Activated T-cell treated with anti-CD3 and anti-CD28 coated beads, Interleukin-2, amount 50 U/mL, for 1 hour (primary cell): ENCODE data around the gene ARHGAP31.

Source experiments
- DNase-seq: peaks from one replicate; pipeline ENCODE4 v3.0.0-alpha.2; 2020

Gene ARHGAP31

DNA sequence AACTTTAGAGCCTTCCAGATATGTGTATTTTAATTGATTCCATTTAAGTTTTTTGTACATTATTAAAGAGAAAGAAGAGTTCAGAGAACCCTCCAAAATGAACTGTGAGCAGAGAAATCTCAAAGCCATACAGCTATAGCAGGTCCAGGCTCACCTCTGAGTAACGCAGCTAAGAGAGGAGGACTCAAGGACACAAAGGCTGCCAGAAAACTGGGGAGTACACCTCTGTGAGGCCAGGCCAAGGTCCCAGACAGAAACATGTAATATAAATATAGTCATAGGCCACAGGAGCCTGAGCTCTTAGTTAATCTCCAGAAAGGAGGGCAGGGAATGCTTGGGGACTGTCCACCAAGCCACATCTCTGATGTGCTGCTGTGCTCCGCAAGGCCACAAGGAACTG, 102.7 kb downstream of the ARHGAP31 start:
- DNase-seq: no peak

DNA sequence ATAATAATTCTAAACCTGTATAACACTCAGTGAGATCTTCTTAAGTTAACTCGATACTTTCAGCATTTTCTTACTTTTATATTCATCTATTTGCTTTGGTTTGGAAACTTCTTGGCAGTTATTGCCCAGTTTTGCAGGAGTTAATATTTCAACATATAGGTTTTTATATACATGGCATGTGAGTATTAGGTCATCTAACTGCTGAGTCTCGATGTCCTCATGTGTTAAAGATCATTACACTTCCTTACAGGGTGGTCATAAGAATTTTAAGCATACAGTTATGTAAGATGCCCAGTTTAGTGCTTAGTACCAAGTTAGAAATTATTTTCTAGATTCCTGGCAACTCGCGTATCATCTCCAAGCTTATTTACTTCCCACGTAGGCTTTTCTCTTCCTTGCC, 106.3 kb downstream of the ARHGAP31 start:
- no peak for DNase-seq

DNA sequence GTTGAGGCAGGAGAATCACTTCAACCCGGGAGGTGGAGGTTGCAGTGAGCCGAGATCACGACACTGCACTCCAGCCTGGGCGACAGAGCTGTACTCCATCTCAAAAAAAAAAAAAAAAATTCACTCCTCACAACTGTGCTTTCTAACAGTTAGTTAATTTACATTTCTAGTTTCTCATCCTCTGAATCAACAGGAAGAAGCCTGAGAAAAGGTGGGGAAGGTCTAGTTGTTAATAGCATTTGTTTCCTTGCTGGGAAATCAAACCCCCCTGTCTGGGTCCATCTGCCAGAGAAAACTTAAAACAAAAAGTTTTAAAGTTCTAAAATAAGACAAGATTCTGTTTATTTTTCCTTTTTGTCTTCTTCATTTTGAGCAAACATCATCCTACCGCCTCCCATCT, 106.9 kb downstream of the ARHGAP31 start:
- DNase-seq: no peak

DNA sequence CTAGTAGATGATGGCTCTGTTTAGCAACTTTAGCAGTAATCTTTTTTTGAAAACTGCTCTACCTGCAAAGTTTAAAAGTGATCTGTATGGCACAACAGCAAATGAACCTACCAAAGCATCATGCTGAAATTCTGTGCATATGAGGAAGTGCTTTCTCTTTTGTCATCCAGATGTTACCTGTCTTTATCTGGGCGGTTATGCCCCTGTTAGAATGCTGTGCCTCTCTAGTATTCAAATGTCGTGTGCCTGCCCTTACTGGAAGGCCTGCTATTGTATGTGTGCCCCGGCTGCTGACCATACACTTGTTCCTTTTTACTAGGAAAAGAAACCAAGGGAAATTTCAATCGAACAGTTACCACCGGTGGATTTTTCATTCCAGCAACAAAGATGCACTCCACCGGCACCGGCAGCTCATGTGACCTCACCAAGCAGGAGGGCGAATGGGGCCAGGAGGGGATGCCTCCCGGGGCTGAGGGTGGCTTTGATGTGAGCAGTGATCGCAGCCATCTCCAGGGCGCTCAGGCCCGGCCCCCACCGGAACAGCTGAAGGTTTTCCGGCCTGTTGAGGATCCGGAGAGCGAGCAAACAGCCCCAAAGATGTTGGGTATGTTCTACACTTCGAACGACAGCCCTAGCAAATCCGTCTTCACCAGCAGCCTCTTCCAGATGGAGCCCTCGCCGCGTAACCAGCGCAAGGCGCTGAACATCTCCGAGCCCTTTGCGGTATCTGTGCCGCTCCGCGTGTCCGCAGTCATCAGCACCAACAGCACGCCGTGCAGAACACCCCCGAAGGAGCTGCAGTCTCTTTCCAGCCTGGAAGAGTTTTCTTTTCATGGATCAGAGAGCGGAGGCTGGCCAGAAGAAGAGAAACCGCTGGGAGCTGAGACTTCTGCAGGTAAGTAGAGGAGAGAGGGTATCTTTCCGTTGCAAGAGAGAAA, 107.6 kb downstream of the ARHGAP31 start:
- no peak for DNase-seq

DNA sequence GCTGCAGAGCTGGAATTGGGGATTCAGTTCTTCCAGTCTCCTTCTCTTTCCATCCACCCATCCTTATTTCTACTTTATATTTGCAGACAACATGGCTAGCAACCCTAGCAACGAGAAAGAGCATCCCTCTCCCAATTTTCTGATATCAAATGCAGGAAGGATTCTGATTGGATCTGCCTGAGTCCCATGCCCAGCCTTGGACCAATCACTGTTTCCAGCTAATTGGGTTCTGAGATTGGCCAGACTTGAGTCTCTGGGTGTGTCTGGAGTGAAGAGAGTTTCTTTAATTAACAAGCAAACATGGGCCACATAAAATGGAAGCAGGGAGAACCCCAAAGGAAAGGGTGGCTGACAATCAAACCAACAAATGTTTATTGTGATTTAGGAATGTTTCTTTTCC, 108.6 kb downstream of the ARHGAP31 start:
- no peak for DNase-seq

DNA sequence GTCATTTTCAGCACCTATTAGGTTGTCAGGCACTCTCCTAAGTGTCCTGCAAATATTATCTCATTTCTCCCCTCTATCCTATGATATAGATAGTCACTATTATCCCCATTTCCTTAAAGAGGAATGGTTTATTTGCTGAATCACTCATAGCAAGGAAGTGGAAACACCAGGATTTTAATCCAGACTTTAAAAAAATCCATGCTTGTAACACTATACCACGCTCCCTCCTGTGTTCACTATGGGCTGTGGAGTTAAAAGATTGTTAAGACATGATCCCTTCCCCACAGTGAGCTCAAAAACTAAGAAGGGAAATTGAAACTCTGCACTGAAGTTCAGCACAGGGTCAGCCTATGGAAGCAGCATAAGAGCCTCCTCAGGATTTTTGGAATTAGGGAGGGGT, 109.0 kb downstream of the ARHGAP31 start:
- no peak for DNase-seq

DNA sequence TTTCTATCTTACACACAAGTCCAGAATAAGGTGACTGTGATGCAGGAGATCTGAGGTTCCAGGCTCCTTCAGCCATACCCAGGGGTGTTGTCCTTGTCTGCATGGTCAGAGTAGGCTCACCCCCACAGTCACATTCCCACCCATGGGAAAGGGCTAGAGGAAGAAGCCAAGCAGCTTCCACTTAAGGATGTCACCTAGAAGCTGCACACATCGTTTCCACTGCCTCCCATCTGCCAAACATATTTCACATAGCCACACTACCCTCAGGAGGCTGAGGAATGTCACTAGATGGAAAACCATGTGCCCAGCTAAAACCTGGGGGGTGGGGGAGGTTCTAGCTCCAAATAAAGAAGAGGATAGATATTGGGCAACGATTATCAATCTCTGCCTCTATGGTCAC, 111.1 kb downstream of the ARHGAP31 start:
- DNase-seq: no peak

DNA sequence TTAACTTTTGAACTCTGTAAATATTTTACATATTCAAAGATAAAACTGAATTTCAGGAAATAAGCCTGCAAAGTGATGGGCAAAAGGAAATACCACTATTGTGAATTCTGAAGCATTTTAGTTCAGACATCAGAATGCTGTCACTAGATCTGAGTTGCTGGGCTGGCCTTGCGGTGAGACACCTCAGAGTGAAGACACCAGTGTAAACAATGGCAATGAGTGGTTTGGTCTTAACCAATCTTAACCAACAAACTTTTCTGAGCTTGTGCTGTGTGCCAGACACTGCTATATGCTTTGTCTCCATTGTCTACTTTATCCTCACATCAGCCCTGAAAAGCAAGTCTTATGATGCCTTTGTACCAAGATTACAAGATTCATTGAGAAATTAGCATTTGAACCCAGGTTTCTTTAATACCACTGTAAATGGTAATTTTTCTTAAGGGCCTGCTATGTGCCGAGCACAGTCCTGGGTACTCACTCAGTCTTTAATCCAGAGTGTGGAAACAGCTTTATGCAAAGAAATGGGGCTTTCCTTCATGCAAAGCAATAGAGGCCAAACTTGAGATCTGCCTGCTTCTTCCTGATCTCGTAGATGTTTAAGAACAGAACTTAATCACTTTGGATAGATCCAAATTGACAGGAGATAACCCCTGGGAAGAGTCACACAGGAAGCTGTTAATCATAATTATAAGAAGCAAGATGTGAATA, 114.2 kb downstream of the ARHGAP31 start:
- DNase-seq: no peak

DNA sequence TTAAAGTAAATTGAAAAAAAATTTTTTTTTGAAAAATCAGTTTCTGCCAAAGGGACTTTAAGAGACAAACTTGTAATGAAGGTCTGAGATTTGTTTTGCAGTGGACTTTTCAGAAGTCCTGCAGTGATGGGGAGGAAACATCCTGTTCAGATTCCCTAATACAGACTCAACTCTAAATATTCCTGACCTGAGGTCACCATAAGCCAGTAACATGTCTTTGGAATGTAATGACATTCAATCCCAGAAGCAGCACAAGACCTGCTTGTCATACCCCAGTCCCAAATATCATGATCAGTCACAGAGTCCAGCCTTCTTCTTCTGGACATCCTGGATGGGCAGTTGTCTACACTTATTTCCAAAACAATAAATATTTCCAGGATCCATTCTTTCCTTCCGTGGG, 115.7 kb downstream of the ARHGAP31 start:
- no peak for DNase-seq

DNA sequence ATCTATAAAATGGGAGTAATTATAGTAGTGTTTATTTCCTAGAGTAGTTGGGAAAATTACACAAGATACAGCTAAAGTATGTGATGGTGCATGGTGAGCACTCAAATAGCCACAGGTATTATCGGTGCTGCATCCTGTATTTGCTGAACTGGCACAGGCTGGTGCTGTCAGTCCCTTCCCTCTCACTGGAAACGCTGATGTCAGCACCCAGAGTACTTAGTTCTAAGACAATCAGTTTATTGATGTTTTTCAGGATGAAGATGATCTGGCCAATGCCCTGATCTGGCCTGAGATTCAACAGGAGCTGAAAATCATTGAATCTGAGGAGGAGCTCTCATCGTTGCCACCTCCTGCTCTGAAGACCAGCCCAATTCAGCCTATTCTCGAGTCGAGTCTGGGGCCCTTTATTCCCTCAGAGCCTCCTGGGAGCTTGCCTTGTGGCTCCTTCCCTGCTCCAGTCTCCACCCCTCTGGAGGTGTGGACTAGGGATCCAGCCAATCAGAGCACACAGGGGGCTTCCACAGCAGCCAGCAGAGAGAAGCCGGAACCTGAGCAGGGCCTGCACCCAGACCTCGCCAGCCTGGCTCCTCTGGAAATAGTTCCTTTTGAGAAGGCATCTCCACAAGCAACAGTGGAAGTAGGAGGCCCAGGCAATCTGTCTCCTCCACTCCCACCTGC, 119.6 kb downstream of the ARHGAP31 start:
- DNase-seq: no peak

DNA sequence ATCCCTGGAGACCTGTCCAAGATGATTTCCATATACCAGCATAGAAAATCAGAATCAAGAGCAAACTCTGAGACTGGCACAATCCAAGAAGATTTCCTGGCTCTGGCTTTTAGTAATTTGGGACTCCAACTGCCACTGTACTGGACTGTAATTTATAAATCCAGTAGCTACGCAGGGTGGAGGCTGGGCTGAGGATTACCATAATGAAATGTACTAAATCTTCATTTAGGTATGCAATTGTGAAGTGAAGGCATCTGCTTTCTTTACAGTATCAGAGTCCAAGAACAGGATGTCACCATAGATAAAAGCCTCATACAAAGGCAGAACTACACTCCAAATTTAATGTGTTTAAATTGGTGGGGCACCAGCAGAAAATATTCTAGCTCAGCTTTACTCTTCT, 122.7 kb downstream of the ARHGAP31 start:
- no peak for DNase-seq

DNA sequence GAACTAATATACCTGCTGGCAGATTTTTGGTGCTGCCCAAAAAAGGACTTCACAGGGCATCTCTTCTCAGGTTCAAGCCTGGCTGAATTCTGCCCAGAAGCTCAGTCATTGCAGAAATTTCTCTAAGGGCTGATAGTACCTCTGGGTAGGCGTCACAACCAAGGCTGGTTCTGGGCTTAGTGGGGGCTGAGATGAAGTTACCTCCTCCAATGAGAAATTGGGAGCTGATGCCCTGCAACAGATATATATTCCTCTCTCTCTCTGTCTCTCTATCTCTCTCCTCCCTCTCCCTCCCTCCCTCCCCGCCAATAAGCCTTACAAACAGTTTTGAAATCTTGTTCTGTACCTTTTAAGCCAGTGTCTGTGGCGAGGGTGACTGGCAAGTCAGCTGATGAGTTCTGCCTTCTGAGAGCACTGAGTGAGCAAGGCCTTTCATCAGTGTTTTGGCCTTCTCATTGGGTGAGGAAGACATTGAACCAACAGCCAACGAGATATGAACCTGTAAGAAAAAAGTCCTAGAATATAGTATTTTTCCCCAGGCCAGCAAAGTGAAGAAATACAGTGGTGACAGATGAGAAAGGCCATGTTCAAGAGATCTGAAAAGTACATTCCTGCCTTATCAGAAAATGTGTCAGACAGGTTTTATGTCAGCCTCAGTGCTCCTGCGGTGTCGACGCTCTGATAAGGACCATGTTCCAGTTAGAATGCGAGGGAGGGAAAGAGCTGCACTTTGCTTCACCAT, 123.8 kb downstream of the ARHGAP31 start:
- no peak for DNase-seq

DNA sequence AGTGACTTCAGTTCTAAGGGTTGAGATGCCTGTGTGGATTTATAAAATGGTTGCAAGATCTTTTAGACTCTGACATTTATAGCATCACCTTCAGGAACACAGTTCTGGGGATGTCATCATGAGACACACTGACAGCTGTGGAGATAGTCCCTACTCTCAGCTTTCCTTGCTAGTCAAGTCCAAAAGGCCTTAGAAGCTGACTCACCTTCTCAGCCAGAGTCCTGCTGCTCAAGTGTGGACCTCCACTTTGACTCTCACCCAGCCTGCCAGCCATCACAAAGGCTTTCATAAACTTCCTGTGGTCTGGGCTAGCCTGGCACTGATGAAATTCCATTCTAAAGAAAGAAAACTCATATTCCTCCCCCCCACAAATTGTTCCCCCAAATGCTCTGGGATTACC, 124.5 kb downstream of the ARHGAP31 start:
- DNase-seq: no peak

DNA sequence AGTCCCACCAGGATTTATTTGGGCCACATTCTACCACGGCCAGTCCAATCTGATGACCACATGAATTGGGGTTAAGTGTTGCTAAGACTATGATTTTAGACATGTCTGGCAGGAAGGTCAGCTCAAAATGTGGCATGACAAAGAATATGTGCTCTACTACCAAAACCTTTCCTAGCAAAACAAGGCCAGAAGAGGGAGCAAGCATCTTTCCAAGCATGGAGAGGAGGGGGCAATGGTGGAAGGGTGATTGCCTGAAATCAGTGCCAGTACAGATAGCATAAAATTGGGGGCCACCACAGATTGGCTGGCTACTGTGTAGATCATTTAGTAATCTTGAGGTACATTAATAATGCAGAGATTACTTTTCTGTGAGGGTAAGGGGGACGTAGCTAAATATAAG, 126.0 kb downstream of the ARHGAP31 start:
- no peak for DNase-seq

DNA sequence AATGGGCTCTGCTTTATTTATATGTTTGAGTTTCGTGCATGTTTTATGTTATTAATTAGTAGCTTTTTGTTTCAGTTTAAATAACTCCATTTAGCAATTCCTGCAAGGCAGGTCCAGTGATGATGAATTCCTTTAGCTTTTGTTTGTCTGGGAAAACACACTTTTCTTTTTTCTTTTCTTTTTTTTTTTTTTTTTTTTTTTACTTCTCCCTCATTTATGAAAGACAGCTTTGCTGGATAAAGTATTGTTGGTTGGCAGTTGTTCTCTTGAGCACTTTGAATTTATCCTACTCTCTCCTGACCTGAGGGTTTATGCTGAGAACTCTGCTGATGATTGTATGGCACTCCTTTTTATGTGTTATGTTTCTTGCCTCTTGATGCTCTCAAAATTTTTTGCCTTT, 133.5 kb downstream of the ARHGAP31 start:
- no peak for DNase-seq

DNA sequence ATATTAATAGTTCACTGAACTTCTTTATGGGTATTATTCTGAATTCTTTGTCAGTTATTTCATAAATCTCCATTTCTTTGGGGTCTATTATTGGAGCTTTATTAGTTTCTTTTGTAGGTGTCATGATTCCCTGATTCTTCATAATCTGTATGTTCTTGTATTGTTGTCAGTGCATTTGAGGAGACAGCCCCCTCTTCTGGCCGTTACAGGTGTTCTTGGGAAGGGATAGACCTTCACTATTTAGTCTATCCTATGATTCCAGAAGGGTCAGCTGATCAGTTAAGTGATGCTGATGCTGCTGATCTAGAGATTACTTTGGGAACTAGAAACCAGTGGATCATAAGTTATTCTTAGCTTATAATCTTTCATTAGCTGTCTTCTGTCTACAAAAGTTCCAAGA, 134.4 kb downstream of the ARHGAP31 start:
- no peak for DNase-seq

DNA sequence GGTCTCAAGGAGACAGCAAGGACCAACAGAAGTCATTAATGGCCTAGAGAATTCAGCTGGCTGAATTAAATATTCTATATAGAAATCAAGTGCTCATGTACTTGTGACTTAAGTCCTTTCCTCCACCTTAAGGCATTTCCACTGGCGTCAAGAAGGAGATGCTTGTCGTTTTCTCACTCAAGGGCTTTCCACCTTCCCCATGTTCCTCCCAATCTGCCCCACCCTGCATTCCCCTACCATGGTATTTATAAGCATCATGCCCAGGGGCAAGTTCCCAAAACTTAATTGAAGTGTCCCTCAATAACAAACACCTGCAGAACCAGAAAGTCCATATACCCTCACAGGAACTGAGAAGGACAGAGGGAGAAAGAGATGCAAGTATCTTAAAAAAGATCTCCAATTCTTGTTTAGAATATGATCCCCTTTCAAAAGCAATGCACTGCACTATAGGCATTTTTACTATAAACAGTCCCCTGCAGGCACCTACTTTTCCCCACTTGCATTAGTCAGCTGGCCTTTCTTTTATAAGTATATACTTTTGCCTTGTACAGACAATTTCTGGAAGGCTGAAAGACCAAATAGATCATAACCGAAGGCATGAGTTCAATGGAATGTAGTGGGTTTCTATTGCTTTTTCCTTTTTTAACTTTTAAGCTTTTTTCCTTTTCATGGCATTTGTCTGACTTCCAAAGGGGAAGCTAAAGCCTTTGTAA, 139.6 kb downstream of the ARHGAP31 start:
- DNase-seq: no peak

DNA sequence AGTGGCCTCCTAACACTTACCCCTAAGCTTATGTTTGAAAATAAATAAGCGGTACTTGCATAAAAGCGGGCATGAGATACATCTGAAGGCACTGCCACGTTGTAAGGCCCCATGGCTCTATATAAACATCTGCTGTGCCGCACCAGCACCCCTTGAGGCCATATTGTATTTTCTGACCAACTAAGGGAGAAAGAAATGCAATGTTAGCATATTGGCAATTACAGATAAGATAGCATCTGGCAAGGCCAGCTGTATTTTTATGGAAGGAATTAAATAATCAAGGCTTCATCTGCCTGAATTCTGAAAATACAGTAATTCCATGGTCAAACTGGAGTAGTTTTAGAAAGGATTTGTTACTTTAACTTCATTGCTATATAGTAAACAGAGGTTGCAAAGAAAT, 140.5 kb downstream of the ARHGAP31 start:
- no peak for DNase-seq

DNA sequence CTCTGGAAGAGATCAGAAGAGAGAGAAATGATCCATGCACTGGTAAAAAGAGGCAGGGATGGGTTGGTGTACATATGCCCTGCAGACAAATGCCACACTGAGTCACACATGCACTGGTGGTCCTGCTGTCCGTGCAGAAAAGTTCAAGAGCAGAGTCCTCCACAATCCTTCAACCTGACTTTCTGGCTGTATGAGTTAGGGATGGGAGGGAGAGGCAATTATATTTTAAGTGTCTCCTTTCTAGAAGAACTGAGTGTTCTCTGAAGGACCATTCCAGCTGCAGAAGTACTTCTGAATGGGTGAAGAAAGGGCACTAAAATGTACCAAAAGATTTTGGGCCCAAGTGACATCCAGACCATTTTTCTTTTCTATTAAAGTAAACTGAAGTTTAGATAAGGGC, 142.8 kb downstream of the ARHGAP31 start:
- DNase-seq: no peak

DNA sequence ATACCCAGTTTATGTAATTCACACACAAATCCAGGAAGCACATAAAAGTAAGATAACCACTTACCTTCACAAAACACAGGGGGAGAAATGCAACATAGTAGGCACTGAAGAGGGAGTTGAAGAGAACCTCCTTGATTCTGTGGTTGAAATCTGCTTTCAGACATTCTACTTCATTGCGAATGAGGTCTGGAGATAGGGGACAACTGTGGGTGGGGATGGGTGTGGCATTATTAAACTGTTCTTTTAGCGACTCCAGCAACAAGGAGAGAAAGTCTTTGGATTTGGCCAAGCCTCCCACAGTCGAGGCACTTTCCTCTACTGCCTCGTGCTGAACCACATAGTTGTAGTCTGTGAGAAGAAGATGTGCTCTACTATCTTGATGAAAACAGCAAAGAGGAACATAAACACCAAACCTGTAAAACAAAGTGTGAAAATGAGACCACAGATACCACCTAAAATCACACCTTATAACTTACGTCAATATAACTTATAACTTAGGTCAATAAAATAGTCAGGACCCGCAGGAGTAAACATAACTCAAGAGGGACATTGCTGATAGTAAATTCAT, 143.6 kb downstream of the ARHGAP31 start:
- DNase-seq: no peak

DNA sequence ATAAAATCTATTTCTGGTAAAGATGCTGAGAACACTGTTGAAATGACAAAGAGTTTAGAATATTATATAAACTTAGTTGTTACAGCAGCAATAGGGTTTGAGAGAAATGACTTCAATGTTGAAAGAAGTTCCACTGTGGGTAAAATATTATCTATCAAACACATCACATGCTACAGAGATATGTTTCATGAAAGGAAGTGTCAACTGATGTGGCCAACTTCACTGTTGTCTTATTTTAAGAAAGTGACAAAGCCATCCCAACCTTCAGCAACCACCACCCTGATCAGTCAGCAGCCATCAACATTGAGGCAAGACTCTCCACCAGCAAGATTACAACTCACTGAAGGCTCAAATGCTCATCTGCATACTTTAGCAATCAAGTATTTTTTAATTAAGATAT, 149.0 kb downstream of the ARHGAP31 start:
- no peak for DNase-seq

DNA sequence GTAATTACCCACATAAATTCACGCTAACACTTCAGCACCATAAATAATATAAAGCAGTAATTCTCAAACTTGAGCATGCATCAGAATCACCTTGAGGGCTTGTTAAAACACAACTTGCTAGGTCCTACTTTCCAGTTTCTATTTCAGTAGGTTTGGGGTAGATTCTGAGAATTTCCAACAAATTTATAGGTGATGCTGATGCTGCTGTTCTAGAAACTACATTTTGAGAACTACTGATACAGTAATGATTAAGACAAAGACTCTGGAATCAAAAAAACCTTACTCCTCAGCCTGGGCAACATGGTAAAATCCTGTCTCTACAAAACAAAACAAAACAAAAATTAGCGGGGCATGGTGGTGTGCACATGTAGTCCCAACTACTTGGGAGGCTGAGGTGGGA, 150.4 kb downstream of the ARHGAP31 start:
- DNase-seq: no peak
